Pancreas (tissue), 10 donors: ENCODE results near the gene MRAP. TPM values are rescaled to one million over a fixed set of nuclear protein-coding genes. Genes with fewer than 3 reads are reported as not detected.
A peak's percentile ranks its signal among the peaks of the same experiment; 100 is the strongest.

ENCODE experiments used
- ATAC-seq, 4 donors: fragments of 200-7000 bp; cut with Tn5 transposase; one replicate each; pipeline versions ENCODE4 v1.8.0 to v1.9.1; 2020; ENCODE audit warnings: mild to moderate bottlenecking in 4 of 4, moderate library complexity in 4 of 4
- DNase-seq, 6 donors: peaks; one replicate each; pipeline ENCODE4 v3.0.0-alpha.2; 2020
- FAIRE-seq: peaks from 2 replicates; lab custom pipeline; 2012; peaks lifted over from hg19 to GRCh38; lab: Jason Lieb, UNC
- H3K27ac ChIP-seq, 4 donors: fragments of 200-600 bp; sonication (generic); 1 replicate in 3 of 4; 2 replicates in 1 of 4; pipeline versions ENCODE4 v1.5.0 to v1.8.0; 2020
- H3K27me3 ChIP-seq, 4 donors: fragments of 200-600 bp; one replicate each; pipeline ENCODE4 v1.8.0; 2021
- H3K36me3 ChIP-seq, 3 donors: fragments of 200-600 bp; sonication (generic) in 1 of 3; one replicate each; pipeline versions ENCODE4 v1.5.0 to v1.8.0; 2020 to 2021
- H3K4me1 ChIP-seq, 3 donors: fragments of 200-600 bp; one replicate each; pipeline ENCODE4 v1.8.0; 2021
- H3K4me3 ChIP-seq, 4 donors: fragments of 200-600 bp; sonication (generic) in 2 of 4; one replicate each; pipeline versions ENCODE4 v1.5.0 to v1.8.0; 2020 to 2021
- H3K9me3 ChIP-seq, 4 donors: fragments of 200-600 bp; one replicate each; pipeline ENCODE4 v1.8.0; 2021
- CTCF ChIP-seq, 4 donors: fragments of 200-600 bp; sonication (generic) in 3 of 4; IDR thresholded peaks; one replicate each; pipeline versions ENCODE4 v1.5.0 to v1.8.0; 2021; ENCODE audit warnings: antibody characterized with exemption in 4 of 4
- WGBS, 2 donors: extraction: QIAGEN DNeasy Blood & Tissue Kit; methylation state at CpG; one replicate each; pipeline ENCODE4 v1.1.7; 2013; 5-methylcytosine and 5-hydroxymethylcytosine counted together
- intact Hi-C, 3 donors: fragments of 100-400 bp; cut with DNase I; formaldehyde crosslinking; loops; one replicate each; pipeline versions ENCODE4 v1.11.1 to v1.14.2; 2022
- polyA plus RNA-seq, 2 donors: library from polyadenylated mRNA; stranded (reverse); fragments of 200-250 nt; gene quantifications; one replicate each; pipeline ENCODE4 v1.2.3, GENCODE V29; 2013
- total RNA-seq, 6 donors: library from RNA; stranded (reverse); fragmentation: NEBNext Ultra II Directional in 4 of 6; extraction: Animal tissue kit (Norgen Biotek cat#: 25700) in 4 of 6; gene quantifications; one replicate each; pipeline versions ENCODE4 v1.2.1 to v1.2.4, GENCODE V29; 2021 to 2023
- donor health status: healthy with polysubstance abuse.
- donor health status: DM: no; HTN: no; CAD: no; lungs with moderate emphysema.
- donor health status: DM: no; HTN: no; CAD: no.
- donor health status: control.
- donor health status: control.
- donor health status: Bipolar disorder and iron deficiency.
- donor health status: DM: yes; HTN: yes; CAD: no.
- donor health status: DM: no; HTN: no; CAD: no.
- donor health status: DM: no; HTN: no; CAD: no.
- donor health status: DM: yes; HTN: yes; CAD: no.

Gene MRAP
- total and polyA plus RNA-seq, 8 donors: 0.23 to 1.0 (median 0.28) TPM; not detected in 5

GRCh38 chr21:32297449-32297848 is 1.2 kb upstream of the MRAP start:
- Histone ChIP-seq H3K27ac (no peak overlapping the region), H3K9me3 (no peaks in the 10 kb centered on the region), H3K36me3 (no peaks in the 10 kb centered on the region), H3K4me3 (no peak overlapping the region), H3K27me3 (no peaks in the 10 kb centered on the region), H3K4me1 (no peaks in the 10 kb centered on the region)
- FAIRE-seq (no peak), ATAC-seq (no peak), DNase-seq (no peak)
- 82 to 87% methylated on average over 7 of the region's 7 CpGs for WGBS, 2 donors
- intact Hi-C loops: no loop called here
- TF ChIP-seq CTCF (IDR thresholded peaks at IDR 0.05): no peak

- Histone ChIP-seq H3K4me1 (no peaks in the 10 kb centered on the region), H3K36me3 (no peaks in the 10 kb centered on the region), H3K4me3 (no peak overlapping the region), H3K27me3 (no peaks in the 10 kb centered on the region), H3K27ac (no peak overlapping the region), H3K9me3 (no peaks in the 10 kb centered on the region)
- DNase-seq: no peak
- FAIRE-seq: no peak
- intact Hi-C loops: no loop called here
- TF ChIP-seq CTCF (IDR thresholded peaks at IDR 0.05): no peak
- ATAC-seq: peak in 2 of 4 donors; percentile 30 to 34
- 78 to 84% methylated on average over 6 of the region's 6 CpGs for WGBS, 2 donors
These were observed 501 bp upstream of the MRAP start for GRCh38 chr21:32298148-32298559.

- no peak for TF ChIP-seq CTCF (IDR thresholded peaks at IDR 0.05)
- no peak overlapping the region for H3K4me3 ChIP-seq
- H3K4me1 ChIP-seq: no peaks in the 10 kb centered on the region
- no peaks in the 10 kb centered on the region for H3K36me3 ChIP-seq
- H3K9me3 ChIP-seq: no peaks in the 10 kb centered on the region
- no peaks in the 10 kb centered on the region for H3K27me3 ChIP-seq
- FAIRE-seq (no peak), DNase-seq (no peak), ATAC-seq (no peak)
- 79 to 86% methylated on average over 6 of the region's 6 CpGs for WGBS, 2 donors
- no peak overlapping the region for H3K27ac ChIP-seq
- intact Hi-C loops: no loop called here
These were observed 1.0 kb downstream of the MRAP start for GRCh38 chr21:32299695-32300094.

- H3K9me3 ChIP-seq: no peaks in the 10 kb centered on the region
- ATAC-seq (no peak), FAIRE-seq (no peak), DNase-seq (no peak)
- H3K4me3 ChIP-seq: no peak overlapping the region
- no peaks in the 10 kb centered on the region for H3K36me3 ChIP-seq
- intact Hi-C loops: no loop called here
- H3K4me1 ChIP-seq: no peaks in the 10 kb centered on the region
- no peak for TF ChIP-seq CTCF (IDR thresholded peaks at IDR 0.05)
- H3K27ac ChIP-seq: no peak overlapping the region
- no peaks in the 10 kb centered on the region for H3K27me3 ChIP-seq
- 90% methylated on average over 41 of the region's 41 CpGs for WGBS, 2 donors
These were observed 1.5 kb downstream of the MRAP start for GRCh38 chr21:32300117-32300681.

GRCh38 chr21:32301596-32301995 is 2.9 kb downstream of the MRAP start:
- no peaks in the 10 kb centered on the region for H3K4me1 ChIP-seq
- TF ChIP-seq CTCF (IDR thresholded peaks at IDR 0.05): no peak
- ATAC-seq (no peak), FAIRE-seq (no peak), DNase-seq (no peak)
- 63 to 86% methylated on average over 2 of the region's 2 CpGs for whole genome bisulfite sequencing, 2 donors
- intact Hi-C loops: no loop called here
- no peaks in the 10 kb centered on the region for H3K9me3 ChIP-seq
- H3K27me3 ChIP-seq: no peaks in the 10 kb centered on the region
- no peak overlapping the region for H3K27ac ChIP-seq
- H3K4me3 ChIP-seq: no peak overlapping the region
- no peaks in the 10 kb centered on the region for H3K36me3 ChIP-seq
